Measurements from ENCODE around the gene LPAR2.

Gene LPAR2

GRCh38 chr19:19655051-19655594 is 27.1 kb upstream of the LPAR2 start:
- Histone ChIP-seq H2BK12ac (ENCODE audit: low read length) (no peak overlapping the region), H4K12ac (ENCODE audit: low read depth, low read length) (no peak overlapping the region), H3K9me3 (ENCODE audit: insufficient read depth, low read depth, low read length) (peaks cover 2% of the 10 kb centered on the region), H3K18ac (ENCODE audit: low read length) (no peak overlapping the region), H2BK120ac (ENCODE audit: insufficient read depth, low read length, poor library complexity) (no peak overlapping the region), H3K14ac (ENCODE audit: low read length) (no peak overlapping the region), H3K79me2 (ENCODE audit: control insufficient read depth, insufficient read depth, low read length, poor library complexity) (no peaks in the 10 kb centered on the region), H3K4me1 (ENCODE audit: control insufficient read depth in 1 of 2, insufficient read depth in 2 of 2, low read length in 2 of 2) (no peaks in the 10 kb centered on the region), H3K23ac (ENCODE audit: low read length) (no peak overlapping the region), H3K4ac (ENCODE audit: low read depth, low read length) (no peak overlapping the region), H2AFZ (ENCODE audit: insufficient read depth, low read length, poor library complexity) (no peak overlapping the region), H3K27me3 (ENCODE audit: insufficient read depth, low read length) (no peaks in the 10 kb centered on the region), H3K4me3 (ENCODE audit: low read depth, low read length) (no peak overlapping the region), H4K8ac (ENCODE audit: low read depth, low read length) (no peak overlapping the region), H3K36me3 (ENCODE audit: control insufficient read depth in 1 of 2, insufficient read depth in 2 of 2, low read length in 2 of 2) (peaks cover 94 to 95% of the 10 kb centered on the region in 2 experiments), H3K27ac (ENCODE audit: low read depth, low read length) (no peak overlapping the region), H4K91ac (ENCODE audit: low read depth, low read length) (no peak overlapping the region), H3K9ac (ENCODE audit: low read length) (no peak overlapping the region), H2AK5ac (ENCODE audit: low read length) (no peak overlapping the region), H3K79me1 (ENCODE audit: low read length) (no peaks in the 10 kb centered on the region), H2BK5ac (ENCODE audit: low read depth, low read length, poor library complexity) (no peak overlapping the region), H3K4me2 (ENCODE audit: low read length) (no peak overlapping the region)
- no CpG with 5 or more reads among the region's 22 CpGs for WGBS (ENCODE audit: extremely low coverage, insufficient coverage, insufficient read length)
- no peak for DNase-seq

GRCh38 chr19:19654441-19654840 is 26.4 kb upstream of the LPAR2 start:
- Histone ChIP-seq H3K27ac (ENCODE audit: low read depth, low read length) (no peak overlapping the region), H3K9me3 (ENCODE audit: insufficient read depth, low read depth, low read length) (peaks cover 4% of the 10 kb centered on the region)
- WGBS (ENCODE audit: extremely low coverage, insufficient coverage, insufficient read length), result no CpG with 5 or more reads among the region's 15 CpGs

GRCh38 chr19:19653597-19654147 is 25.7 kb upstream of the LPAR2 start:
- Histone ChIP-seq H3K27me3 (ENCODE audit: insufficient read depth, low read length) (no peaks in the 10 kb centered on the region), H3K4me1 (ENCODE audit: control insufficient read depth in 1 of 2, insufficient read depth in 2 of 2, low read length in 2 of 2) (no peaks in the 10 kb centered on the region), H4K8ac (ENCODE audit: low read depth, low read length) (no peak overlapping the region), H4K91ac (ENCODE audit: low read depth, low read length) (no peak overlapping the region), H3K18ac (ENCODE audit: low read length) (no peak overlapping the region), H3K9ac (ENCODE audit: low read length) (no peak overlapping the region), H3K79me2 (ENCODE audit: control insufficient read depth, insufficient read depth, low read length, poor library complexity) (no peaks in the 10 kb centered on the region), H3K14ac (ENCODE audit: low read length) (no peak overlapping the region), H3K27ac (ENCODE audit: low read depth, low read length) (no peak overlapping the region), H3K23ac (ENCODE audit: low read length) (no peak overlapping the region), H2AK5ac (ENCODE audit: low read length) (no peak overlapping the region), H3K4me3 (ENCODE audit: low read depth, low read length) (no peak overlapping the region), H2BK120ac (ENCODE audit: insufficient read depth, low read length, poor library complexity) (no peak overlapping the region), H3K36me3 (ENCODE audit: control insufficient read depth in 1 of 2, insufficient read depth in 2 of 2, low read length in 2 of 2) (peaks cover 95% of the 10 kb centered on the region in 2 experiments), H2BK12ac (ENCODE audit: low read length) (no peak overlapping the region), H3K79me1 (ENCODE audit: low read length) (no peaks in the 10 kb centered on the region), H3K4me2 (ENCODE audit: low read length) (no peak overlapping the region), H2BK5ac (ENCODE audit: low read depth, low read length, poor library complexity) (no peak overlapping the region), H3K4ac (ENCODE audit: low read depth, low read length) (no peak overlapping the region), H2AFZ (ENCODE audit: insufficient read depth, low read length, poor library complexity) (no peak overlapping the region), H4K12ac (ENCODE audit: low read depth, low read length) (no peak overlapping the region), H3K9me3 (ENCODE audit: insufficient read depth, low read depth, low read length) (peaks cover 6% of the 10 kb centered on the region)
- WGBS (ENCODE audit: extremely low coverage, insufficient coverage, insufficient read length), result no CpG with 5 or more reads among the region's 23 CpGs
- no peak for DNase-seq

More at GRCh38 chr19:19654441-19654840, 26.4 kb upstream of the LPAR2 start:
- H2BK5ac ChIP-seq (ENCODE audit: low read depth, low read length, poor library complexity), result no peak overlapping the region
- no peak overlapping the region for H3K9ac ChIP-seq (ENCODE audit: low read length)
- no peaks in the 10 kb centered on the region for H3K27me3 ChIP-seq (ENCODE audit: insufficient read depth, low read length)
- H3K4me2 ChIP-seq (ENCODE audit: low read length), result no peak overlapping the region
- H3K4me1 ChIP-seq (ENCODE audit: control insufficient read depth in 1 of 2, insufficient read depth in 2 of 2, low read length in 2 of 2), result no peaks in the 10 kb centered on the region
- H4K12ac ChIP-seq (ENCODE audit: low read depth, low read length), result no peak overlapping the region
- no peak overlapping the region for H3K4me3 ChIP-seq (ENCODE audit: low read depth, low read length)
- DNase-seq, result no peak
- H3K79me2 ChIP-seq (ENCODE audit: control insufficient read depth, insufficient read depth, low read length, poor library complexity), result no peaks in the 10 kb centered on the region
- no peak overlapping the region for H4K8ac ChIP-seq (ENCODE audit: low read depth, low read length)
- H3K4ac ChIP-seq (ENCODE audit: low read depth, low read length), result no peak overlapping the region
- peaks cover 95 to 96% of the 10 kb centered on the region in 2 experiments for H3K36me3 ChIP-seq (ENCODE audit: control insufficient read depth in 1 of 2, insufficient read depth in 2 of 2, low read length in 2 of 2)
- H2BK120ac ChIP-seq (ENCODE audit: insufficient read depth, low read length, poor library complexity), result no peak overlapping the region
- H2AK5ac ChIP-seq (ENCODE audit: low read length), result no peak overlapping the region
- H2AFZ ChIP-seq (ENCODE audit: insufficient read depth, low read length, poor library complexity), result no peak overlapping the region
- H3K18ac ChIP-seq (ENCODE audit: low read length), result no peak overlapping the region
- H3K23ac ChIP-seq (ENCODE audit: low read length), result no peak overlapping the region
- no peak overlapping the region for H2BK12ac ChIP-seq (ENCODE audit: low read length)
- no peaks in the 10 kb centered on the region for H3K79me1 ChIP-seq (ENCODE audit: low read length)
- H4K91ac ChIP-seq (ENCODE audit: low read depth, low read length), result no peak overlapping the region
- H3K14ac ChIP-seq (ENCODE audit: low read length), result no peak overlapping the region

- Histone ChIP-seq H3K9me3 (ENCODE audit: insufficient read depth, low read depth, low read length) (peaks cover 6% of the 10 kb centered on the region), H2AK5ac (ENCODE audit: low read length) (no peak overlapping the region), H3K23ac (ENCODE audit: low read length) (no peak overlapping the region), H3K27me3 (ENCODE audit: insufficient read depth, low read length) (no peaks in the 10 kb centered on the region), H3K27ac (ENCODE audit: low read depth, low read length) (no peak overlapping the region), H3K4me1 (ENCODE audit: control insufficient read depth in 1 of 2, insufficient read depth in 2 of 2, low read length in 2 of 2) (no peaks in the 10 kb centered on the region), H3K4ac (ENCODE audit: low read depth, low read length) (no peak overlapping the region), H3K79me2 (ENCODE audit: control insufficient read depth, insufficient read depth, low read length, poor library complexity) (no peaks in the 10 kb centered on the region), H2BK5ac (ENCODE audit: low read depth, low read length, poor library complexity) (no peak overlapping the region), H4K12ac (ENCODE audit: low read depth, low read length) (no peak overlapping the region), H2AFZ (ENCODE audit: insufficient read depth, low read length, poor library complexity) (no peak overlapping the region), H4K8ac (ENCODE audit: low read depth, low read length) (no peak overlapping the region), H3K14ac (ENCODE audit: low read length) (no peak overlapping the region), H2BK120ac (ENCODE audit: insufficient read depth, low read length, poor library complexity) (no peak overlapping the region), H3K36me3 (ENCODE audit: control insufficient read depth in 1 of 2, insufficient read depth in 2 of 2, low read length in 2 of 2) (peaks cover 87 to 89% of the 10 kb centered on the region in 2 experiments), H3K4me2 (ENCODE audit: low read length) (no peak overlapping the region), H3K4me3 (ENCODE audit: low read depth, low read length) (no peak overlapping the region), H3K79me1 (ENCODE audit: low read length) (no peaks in the 10 kb centered on the region), H2BK12ac (ENCODE audit: low read length) (no peak overlapping the region), H4K91ac (ENCODE audit: low read depth, low read length) (no peak overlapping the region), H3K9ac (ENCODE audit: low read length) (no peak overlapping the region), H3K18ac (ENCODE audit: low read length) (no peak overlapping the region)
- WGBS (ENCODE audit: extremely low coverage, insufficient coverage, insufficient read length), result no CpG with 5 or more reads among the region's 24 CpGs
- no peak for DNase-seq
Measured at GRCh38 chr19:19652482-19653295, 24.7 kb upstream of the LPAR2 start.
